NCI-H446 (cell line): ENCODE measurements around the gene EPHB1.
A peak's percentile ranks its signal among the peaks of the same experiment; 100 is the strongest.

Source experiments
- DNase-seq, 2 experiments: peaks; one replicate each; lab custom pipeline; 2025; lab: John Stamatoyannopoulos, UW

The EPHB1 gene

DNA sequence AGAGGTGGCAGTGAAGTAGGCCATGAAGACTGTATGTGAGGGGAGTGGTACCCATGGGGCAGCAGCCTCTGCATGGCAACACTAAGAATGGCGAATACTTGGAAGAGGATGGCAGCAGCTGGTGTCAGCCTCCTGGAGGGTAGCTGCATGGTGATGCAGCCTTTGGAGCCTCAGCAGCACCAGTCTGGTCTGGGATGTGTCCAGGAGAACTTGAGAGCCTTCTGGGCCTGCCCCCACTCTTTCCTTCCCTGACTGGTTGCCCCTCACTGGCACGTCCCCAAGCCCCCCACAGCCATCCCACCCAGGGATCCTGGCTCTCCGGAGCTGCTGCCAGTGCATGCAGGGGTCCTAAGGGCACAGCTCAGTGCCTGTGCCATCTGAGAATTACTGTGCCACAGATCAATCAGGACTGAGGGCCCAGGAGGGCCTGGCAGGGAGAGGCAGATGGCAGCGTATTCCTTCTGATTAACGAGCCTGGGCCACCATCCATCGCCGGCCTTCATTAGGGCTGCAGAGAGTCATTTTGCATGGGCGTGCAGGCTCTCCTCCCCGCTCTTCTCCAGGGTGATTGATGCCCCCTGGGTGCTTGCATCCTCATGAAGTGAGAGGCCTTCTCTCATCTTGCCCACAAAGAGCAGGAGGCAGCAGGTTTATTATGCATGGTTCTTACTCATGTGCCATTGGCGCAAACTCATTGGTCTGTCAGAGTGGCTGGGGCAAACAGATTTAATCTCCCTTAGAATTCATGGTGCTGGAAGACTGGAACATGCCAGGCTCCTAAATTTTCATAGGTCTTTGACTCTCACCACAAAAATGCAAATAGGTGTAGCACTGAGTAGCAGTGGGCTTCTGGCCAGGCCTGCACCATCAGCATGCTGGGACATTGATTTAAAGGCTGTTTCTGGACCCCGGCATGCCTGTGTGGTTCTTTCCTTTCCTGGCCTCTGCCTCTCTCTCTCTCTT is 116.8 kb downstream of the EPHB1 start:
- peak; percentile 94 to 95 for DNase-seq

GRCh38 chr3:134916276-134916961 is 121.4 kb downstream of the EPHB1 start:
- no peak for DNase-seq

DNA sequence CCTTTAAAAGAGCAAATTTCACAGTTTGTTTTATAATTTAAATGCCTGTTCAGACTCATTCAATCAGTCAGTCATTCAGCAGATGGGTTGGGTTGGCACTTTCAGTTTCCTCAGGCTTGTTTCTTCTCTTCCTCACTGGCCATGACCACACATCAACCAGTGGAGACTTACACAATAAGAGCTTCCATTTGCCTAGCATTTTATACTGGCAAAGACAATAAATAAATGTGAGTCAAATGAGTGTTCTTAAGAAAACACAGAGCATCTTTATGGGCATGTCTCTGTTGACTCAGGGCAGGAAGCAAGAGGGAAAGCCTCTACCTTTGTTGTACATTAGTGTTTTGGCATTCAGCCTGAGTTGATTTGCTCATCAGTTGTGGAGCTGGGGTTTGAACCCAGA is 122.6 kb downstream of the EPHB1 start:
- no peak for DNase-seq

DNA sequence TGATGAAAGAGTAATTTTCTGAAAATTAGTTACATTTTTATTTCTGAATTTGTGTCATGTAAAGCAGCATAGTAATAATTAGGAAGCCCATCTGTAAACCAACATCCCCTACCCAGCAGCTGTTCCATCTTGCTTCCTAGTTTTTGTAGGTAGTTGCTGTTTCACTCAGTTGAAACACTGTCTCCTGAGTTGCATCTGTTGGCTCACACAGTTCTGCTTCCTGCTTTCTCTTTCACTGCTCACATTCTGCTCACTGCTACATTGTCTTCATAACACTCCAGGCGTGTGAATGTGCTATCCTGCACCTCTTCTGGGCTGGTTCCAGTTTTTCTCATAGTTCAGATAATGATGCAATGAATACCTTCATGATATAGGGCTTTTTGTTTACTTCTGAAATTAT is 123.4 kb downstream of the EPHB1 start:
- DNase-seq, result no peak

- peak in 1 of 2 experiments; percentile 27 for DNase-seq
These were observed 127.0 kb downstream of the EPHB1 start for GRCh38 chr3:134922101-134922500.

GRCh38 chr3:134922866-134923265 is 127.8 kb downstream of the EPHB1 start:
- DNase-seq, result no peak

GRCh38 chr3:134923286-134923685 is 128.2 kb downstream of the EPHB1 start:
- no peak for DNase-seq

DNA sequence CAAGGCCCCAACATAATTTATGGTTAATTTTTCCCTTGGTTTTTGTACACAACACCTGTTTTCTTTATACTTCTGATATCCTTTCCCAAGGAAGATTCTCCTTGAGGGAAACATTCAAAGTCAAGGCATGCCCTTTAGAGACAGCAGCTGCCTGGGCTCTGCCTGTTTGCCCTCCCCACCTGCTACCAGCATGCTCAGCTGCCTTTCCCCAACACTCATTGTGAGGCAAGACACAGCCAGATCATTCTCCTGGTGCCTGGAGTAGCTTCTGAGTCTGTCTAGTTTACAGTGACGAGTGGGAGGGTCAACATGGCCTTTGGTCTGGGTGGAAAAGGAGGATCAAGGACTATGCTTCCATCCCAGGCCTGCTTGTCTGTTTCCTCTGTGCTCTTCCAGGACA is 132.5 kb downstream of the EPHB1 start:
- no peak for DNase-seq

GRCh38 chr3:134928392-134928791 is 133.3 kb downstream of the EPHB1 start:
- DNase-seq, result no peak

- DNase-seq, result no peak
These were observed 133.8 kb downstream of the EPHB1 start for GRCh38 chr3:134928819-134929218.

GRCh38 chr3:134929976-134930375 is 134.9 kb downstream of the EPHB1 start:
- DNase-seq, result no peak

GRCh38 chr3:134931045-134931785 is 136.2 kb downstream of the EPHB1 start:
- DNase-seq, result no peak

GRCh38 chr3:134932035-134932434 is 137.0 kb downstream of the EPHB1 start:
- DNase-seq, result no peak

GRCh38 chr3:134933997-134934396 is 138.9 kb downstream of the EPHB1 start:
- no peak for DNase-seq

DNA sequence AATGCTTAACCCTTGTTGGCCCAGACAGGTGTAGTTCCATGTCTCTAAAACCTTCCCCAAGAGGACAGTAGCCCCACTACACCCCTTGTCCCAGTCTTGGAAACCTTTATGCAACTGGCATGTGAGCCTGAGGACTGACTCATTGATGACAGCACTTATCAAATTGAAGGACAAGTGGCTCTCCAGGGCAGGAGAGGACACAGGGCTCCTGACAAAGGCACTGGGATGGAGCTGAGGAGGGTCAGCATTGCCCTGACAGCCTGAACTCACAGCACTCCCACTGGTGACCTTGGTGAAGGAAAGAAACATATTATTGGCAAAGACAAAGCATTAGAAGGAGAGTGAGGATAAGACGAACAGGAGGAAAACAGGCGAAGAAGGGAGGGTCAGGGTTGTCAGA is 139.9 kb downstream of the EPHB1 start:
- DNase-seq, result no peak

- DNase-seq, result peak; percentile 7 to 65
These were observed 142.4 kb downstream of the EPHB1 start for GRCh38 chr3:134937256-134938028.

- DNase-seq, result no peak
These were observed 143.0 kb downstream of the EPHB1 start for GRCh38 chr3:134938029-134938525.

- no peak for DNase-seq
These were observed 144.9 kb downstream of the EPHB1 start for GRCh38 chr3:134939978-134940377.

DNA sequence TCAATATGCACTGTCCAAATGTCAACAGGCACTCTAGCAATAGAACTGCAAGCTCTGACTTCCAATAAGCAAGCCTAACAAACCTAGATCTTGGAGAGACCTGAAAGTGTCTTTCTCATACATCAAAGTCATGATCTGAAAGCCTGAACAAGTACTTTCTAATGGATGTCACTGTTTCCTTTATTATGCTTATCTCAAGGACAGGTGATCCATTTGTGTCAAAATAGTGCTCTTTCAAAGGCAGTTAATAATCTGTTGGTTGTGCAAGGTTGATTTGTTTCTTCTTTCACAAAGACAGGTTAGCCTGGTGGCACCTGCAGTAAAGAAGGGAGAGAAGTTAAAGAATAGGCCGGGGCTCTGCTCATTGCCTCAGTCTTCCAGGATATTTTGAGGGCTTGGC is 146.8 kb downstream of the EPHB1 start:
- no peak for DNase-seq

- no peak for DNase-seq
These were observed 149.4 kb downstream of the EPHB1 start for GRCh38 chr3:134944429-134944828.

- DNase-seq, result no peak
These were observed 154.1 kb downstream of the EPHB1 start for GRCh38 chr3:134949150-134949549.
